ENCODE results near the gene RAD51B.
A peak's percentile ranks its signal among the peaks of the same experiment; 100 is the strongest.

The RAD51B gene

GRCh38 chr14:67952381-67952780, 132.8 kb downstream of the RAD51B start:
- Histone ChIP-seq H3K9ac (ENCODE audit: insufficient read length) (no peak overlapping the region), H3K9me3 (ENCODE audit: low read depth, low read length) (peaks cover 6% of the 10 kb centered on the region; the same call in 1 of the 2 replicates), H3K4me3 (no peak overlapping the region), H3K36me3 (ENCODE audit: insufficient read depth, low read length) (0 out of 2 replicates have a peak, but pooled peaks cover 7% of the 10 kb centered on the region), H3K27ac (no peak overlapping the region)
- no peak for DNase-seq (ENCODE audit: low read depth, low spot score)
- TF ChIP-seq POLR2AphosphoS5 (IDR thresholded peaks at IDR 0.05; ENCODE audit: borderline replicate concordance, low read depth, low read length), result no peak
- TF ChIP-seq EZH2 (IDR thresholded peaks at IDR 0.05), result no peak
- no peak for TF ChIP-seq FOXP2 (optimal IDR thresholded peaks at IDR 0.05; ENCODE audit: control extremely low read depth, extremely low read length, insufficient read depth)

- H3K9me3 ChIP-seq (ENCODE audit: low read depth, low read length), result peaks cover 6% of the 10 kb centered on the region; the same call in 1 of the 2 replicates
- no peak overlapping the region for H3K27ac ChIP-seq
- H3K4me3 ChIP-seq, result no peak overlapping the region
- no peak overlapping the region for H3K9ac ChIP-seq (ENCODE audit: insufficient read length)
- 0 out of 2 replicates have a peak, but pooled peaks cover 7% of the 10 kb centered on the region for H3K36me3 ChIP-seq (ENCODE audit: insufficient read depth, low read length)
- TF ChIP-seq EZH2 (IDR thresholded peaks at IDR 0.05) (no peak), POLR2AphosphoS5 (IDR thresholded peaks at IDR 0.05; ENCODE audit: borderline replicate concordance, low read depth, low read length) (no peak), FOXP2 (optimal IDR thresholded peaks at IDR 0.05; ENCODE audit: control extremely low read depth, extremely low read length, insufficient read depth) (no peak)
- DNase-seq (ENCODE audit: low read depth, low spot score), result no peak
These were observed 133.2 kb downstream of the RAD51B start for GRCh38 chr14:67952786-67953185.

DNA sequence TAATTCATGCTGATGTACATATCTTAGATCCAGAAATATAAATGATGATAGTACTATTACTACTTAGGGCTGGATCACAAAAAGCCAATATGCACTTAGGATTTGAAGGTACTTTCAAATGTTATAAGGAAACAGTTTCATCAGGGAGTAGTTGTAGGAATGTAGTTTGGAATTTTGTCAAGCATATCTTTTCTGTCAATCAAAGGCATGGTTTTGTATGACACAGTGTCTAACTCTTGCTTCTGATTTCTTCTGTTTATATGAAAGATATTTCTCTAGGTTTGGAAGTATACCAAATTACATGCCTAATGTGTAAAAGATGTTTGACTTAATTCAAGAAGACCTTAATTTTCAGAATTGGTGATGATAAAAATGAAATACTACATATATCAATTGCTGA, 135.7 kb downstream of the RAD51B start:
- Histone ChIP-seq H3K9me3 (ENCODE audit: low read depth, low read length) (peaks cover under 1% of the 10 kb centered on the region; the same call in 1 of the 2 replicates), H3K4me3 (no peak overlapping the region), H3K36me3 (ENCODE audit: insufficient read depth, low read length) (0 out of 2 replicates have a peak, but pooled peaks cover 2% of the 10 kb centered on the region), H3K27ac (no peak overlapping the region), H3K9ac (ENCODE audit: insufficient read length) (no peak overlapping the region)
- TF ChIP-seq POLR2AphosphoS5 (IDR thresholded peaks at IDR 0.05; ENCODE audit: borderline replicate concordance, low read depth, low read length), result no peak
- no peak for TF ChIP-seq FOXP2 (optimal IDR thresholded peaks at IDR 0.05; ENCODE audit: control extremely low read depth, extremely low read length, insufficient read depth)
- no peak for TF ChIP-seq EZH2 (IDR thresholded peaks at IDR 0.05)
- DNase-seq (ENCODE audit: low read depth, low spot score), result no peak

DNA sequence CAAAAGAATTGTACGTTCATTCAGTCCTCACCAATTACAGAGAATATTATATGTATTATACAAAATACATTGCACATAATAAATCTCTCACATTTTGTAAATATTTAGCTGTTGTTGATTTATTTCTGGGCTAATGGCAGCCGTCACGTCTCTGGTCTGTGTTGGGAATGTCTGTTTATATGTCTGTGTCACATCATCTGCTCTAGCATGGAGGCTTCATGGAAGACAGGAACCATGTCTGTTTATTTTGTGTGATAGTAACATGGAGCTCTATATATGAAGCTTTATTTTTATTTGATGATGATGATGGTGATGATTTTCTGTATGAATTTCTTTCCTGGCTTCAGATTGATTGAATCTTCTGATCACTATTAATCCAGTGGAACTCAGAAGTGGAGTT, 138.4 kb downstream of the RAD51B start:
- Histone ChIP-seq H3K4me3 (no peak overlapping the region), H3K9ac (ENCODE audit: insufficient read length) (no peak overlapping the region), H3K9me3 (ENCODE audit: low read depth, low read length) (no peaks in the 10 kb centered on the region), H3K27ac (no peak overlapping the region), H3K36me3 (ENCODE audit: insufficient read depth, low read length) (no peaks in the 10 kb centered on the region)
- DNase-seq (ENCODE audit: low read depth, low spot score), result no peak
- no peak for TF ChIP-seq FOXP2 (optimal IDR thresholded peaks at IDR 0.05; ENCODE audit: control extremely low read depth, extremely low read length, insufficient read depth)
- no peak for TF ChIP-seq EZH2 (IDR thresholded peaks at IDR 0.05)
- TF ChIP-seq POLR2AphosphoS5 (IDR thresholded peaks at IDR 0.05; ENCODE audit: borderline replicate concordance, low read depth, low read length), result no peak

- Histone ChIP-seq H3K4me3 (no peak overlapping the region), H3K27ac (no peak overlapping the region)
These were observed 142.1 kb downstream of the RAD51B start for GRCh38 chr14:67961676-67962075.

DNA sequence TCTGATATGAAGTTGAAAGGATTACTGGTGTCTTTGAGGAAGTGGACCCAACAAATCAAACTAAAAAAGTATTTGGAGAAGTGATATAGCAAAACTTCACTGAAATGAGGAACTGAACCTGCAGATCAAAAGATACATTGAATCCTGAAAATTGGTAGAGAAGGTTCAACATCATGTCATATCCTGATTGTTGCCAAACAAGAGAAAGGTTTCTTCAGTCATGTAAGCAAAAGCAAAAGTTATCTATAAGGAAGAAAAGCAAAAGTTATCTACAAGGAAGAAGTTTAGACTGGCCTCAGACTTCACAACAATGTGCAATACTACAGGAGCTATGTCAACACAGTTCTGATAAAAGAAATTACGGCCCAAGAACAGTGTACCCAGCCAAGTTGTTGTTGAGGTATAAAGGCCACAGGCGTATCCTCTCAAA, 142.7 kb downstream of the RAD51B start:
- no peaks in the 10 kb centered on the region for H3K36me3 ChIP-seq (ENCODE audit: insufficient read depth, low read length)
- DNase-seq (ENCODE audit: low read depth, low spot score), result no peak
- H3K27ac ChIP-seq, result peak overlapping the region; percentile 27; the same call in 1 of the 2 replicates
- no peak for TF ChIP-seq POLR2AphosphoS5 (IDR thresholded peaks at IDR 0.05; ENCODE audit: borderline replicate concordance, low read depth, low read length)
- no peak for TF ChIP-seq EZH2 (IDR thresholded peaks at IDR 0.05)
- no peak for TF ChIP-seq FOXP2 (optimal IDR thresholded peaks at IDR 0.05; ENCODE audit: control extremely low read depth, extremely low read length, insufficient read depth)
- H3K4me3 ChIP-seq, result no peak overlapping the region
- no peaks in the 10 kb centered on the region for H3K9me3 ChIP-seq (ENCODE audit: low read depth, low read length)
- H3K9ac ChIP-seq (ENCODE audit: insufficient read length), result no peak overlapping the region

More at GRCh38 chr14:67961676-67962075, 142.1 kb downstream of the RAD51B start:
- no peak for DNase-seq (ENCODE audit: low read depth, low spot score)
- Histone ChIP-seq H3K9ac (ENCODE audit: insufficient read length) (no peak overlapping the region), H3K36me3 (ENCODE audit: insufficient read depth, low read length) (no peaks in the 10 kb centered on the region), H3K9me3 (ENCODE audit: low read depth, low read length) (no peaks in the 10 kb centered on the region)
- TF ChIP-seq POLR2AphosphoS5 (IDR thresholded peaks at IDR 0.05; ENCODE audit: borderline replicate concordance, low read depth, low read length) (no peak), FOXP2 (optimal IDR thresholded peaks at IDR 0.05; ENCODE audit: control extremely low read depth, extremely low read length, insufficient read depth) (no peak), EZH2 (IDR thresholded peaks at IDR 0.05) (no peak)

DNA sequence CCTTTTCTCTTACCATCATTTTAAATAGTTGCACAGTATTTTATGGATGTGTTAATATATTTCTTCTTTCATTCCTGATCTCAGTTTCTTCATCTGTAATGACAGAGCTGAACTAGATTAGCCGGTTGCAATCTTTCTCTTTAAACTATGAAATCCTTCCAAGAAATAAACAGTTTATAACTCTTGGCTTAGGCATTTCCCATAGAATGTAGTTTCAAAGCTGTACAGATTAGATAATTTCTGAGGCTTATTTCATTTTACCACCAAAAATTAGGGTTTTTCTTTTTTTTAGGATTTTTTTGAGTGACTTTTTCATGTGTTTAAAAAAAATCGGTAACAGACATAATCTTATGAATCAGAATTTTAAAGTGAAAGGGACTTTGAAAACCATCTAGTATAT, 144.0 kb downstream of the RAD51B start:
- no peak for TF ChIP-seq FOXP2 (optimal IDR thresholded peaks at IDR 0.05; ENCODE audit: control extremely low read depth, extremely low read length, insufficient read depth)
- no peak for TF ChIP-seq EZH2 (IDR thresholded peaks at IDR 0.05)
- TF ChIP-seq POLR2AphosphoS5 (IDR thresholded peaks at IDR 0.05; ENCODE audit: borderline replicate concordance, low read depth, low read length), result no peak
- Histone ChIP-seq H3K36me3 (ENCODE audit: insufficient read depth, low read length) (no peaks in the 10 kb centered on the region), H3K27ac (peak overlapping the region; percentile 84; the same call in 1 of the 2 replicates), H3K4me3 (no peak overlapping the region), H3K9ac (ENCODE audit: insufficient read length) (no peak overlapping the region), H3K9me3 (ENCODE audit: low read depth, low read length) (no peaks in the 10 kb centered on the region)
- DNase-seq (ENCODE audit: low read depth, low spot score), result no peak

GRCh38 chr14:67963960-67964812, 144.6 kb downstream of the RAD51B start:
- Histone ChIP-seq H3K9ac (ENCODE audit: insufficient read length) (no peak overlapping the region), H3K27ac (peak overlapping the region; percentile 84), H3K9me3 (ENCODE audit: low read depth, low read length) (no peaks in the 10 kb centered on the region), H3K36me3 (ENCODE audit: insufficient read depth, low read length) (no peaks in the 10 kb centered on the region), H3K4me3 (peak overlapping the region; percentile 64)
- peak; percentile 79 for DNase-seq (ENCODE audit: low read depth, low spot score)
- TF ChIP-seq FOXP2 (optimal IDR thresholded peaks at IDR 0.05; ENCODE audit: control extremely low read depth, extremely low read length, insufficient read depth) (no peak), EZH2 (IDR thresholded peaks at IDR 0.05) (no peak), POLR2AphosphoS5 (IDR thresholded peaks at IDR 0.05; ENCODE audit: borderline replicate concordance, low read depth, low read length) (peak; percentile 40; the same call in 1 of the 2 replicates)
